ENCODE data around the gene AQP3.

- TF ChIP-seq ZNF274 (IDR thresholded peaks at IDR 0.05; ENCODE audit: borderline replicate concordance, extremely low read depth, low read length), result no peak
- TF ChIP-seq CBX8 (IDR thresholded peaks at IDR 0.05; ENCODE audit: borderline replicate concordance, low read depth, low read length), result no peak
- TF ChIP-seq RXRA (IDR thresholded peaks at IDR 0.05; ENCODE audit: insufficient read depth, low read depth, low read length), result no peak
- TF ChIP-seq, protein P1, sequence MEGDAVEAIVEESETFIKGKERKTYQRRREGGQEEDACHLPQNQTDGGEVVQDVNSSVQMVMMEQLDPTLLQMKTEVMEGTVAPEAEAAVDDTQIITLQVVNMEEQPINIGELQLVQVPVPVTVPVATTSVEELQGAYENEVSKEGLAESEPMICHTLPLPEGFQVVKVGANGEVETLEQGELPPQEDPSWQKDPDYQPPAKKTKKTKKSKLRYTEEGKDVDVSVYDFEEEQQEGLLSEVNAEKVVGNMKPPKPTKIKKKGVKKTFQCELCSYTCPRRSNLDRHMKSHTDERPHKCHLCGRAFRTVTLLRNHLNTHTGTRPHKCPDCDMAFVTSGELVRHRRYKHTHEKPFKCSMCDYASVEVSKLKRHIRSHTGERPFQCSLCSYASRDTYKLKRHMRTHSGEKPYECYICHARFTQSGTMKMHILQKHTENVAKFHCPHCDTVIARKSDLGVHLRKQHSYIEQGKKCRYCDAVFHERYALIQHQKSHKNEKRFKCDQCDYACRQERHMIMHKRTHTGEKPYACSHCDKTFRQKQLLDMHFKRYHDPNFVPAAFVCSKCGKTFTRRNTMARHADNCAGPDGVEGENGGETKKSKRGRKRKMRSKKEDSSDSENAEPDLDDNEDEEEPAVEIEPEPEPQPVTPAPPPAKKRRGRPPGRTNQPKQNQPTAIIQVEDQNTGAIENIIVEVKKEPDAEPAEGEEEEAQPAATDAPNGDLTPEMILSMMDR (IDR thresholded peaks at IDR 0.05; ENCODE audit: control extremely low read depth in 1 of 3, insufficient read depth in 1 of 3, low read depth in 1 of 3, low read length in 3 of 3), result no peak
Measured at GRCh38 chr9:33431420-33431819, 16.0 kb downstream of the AQP3 start.
